ENCODE results near the gene GSTO1.

GSTO1 gene

DNA sequence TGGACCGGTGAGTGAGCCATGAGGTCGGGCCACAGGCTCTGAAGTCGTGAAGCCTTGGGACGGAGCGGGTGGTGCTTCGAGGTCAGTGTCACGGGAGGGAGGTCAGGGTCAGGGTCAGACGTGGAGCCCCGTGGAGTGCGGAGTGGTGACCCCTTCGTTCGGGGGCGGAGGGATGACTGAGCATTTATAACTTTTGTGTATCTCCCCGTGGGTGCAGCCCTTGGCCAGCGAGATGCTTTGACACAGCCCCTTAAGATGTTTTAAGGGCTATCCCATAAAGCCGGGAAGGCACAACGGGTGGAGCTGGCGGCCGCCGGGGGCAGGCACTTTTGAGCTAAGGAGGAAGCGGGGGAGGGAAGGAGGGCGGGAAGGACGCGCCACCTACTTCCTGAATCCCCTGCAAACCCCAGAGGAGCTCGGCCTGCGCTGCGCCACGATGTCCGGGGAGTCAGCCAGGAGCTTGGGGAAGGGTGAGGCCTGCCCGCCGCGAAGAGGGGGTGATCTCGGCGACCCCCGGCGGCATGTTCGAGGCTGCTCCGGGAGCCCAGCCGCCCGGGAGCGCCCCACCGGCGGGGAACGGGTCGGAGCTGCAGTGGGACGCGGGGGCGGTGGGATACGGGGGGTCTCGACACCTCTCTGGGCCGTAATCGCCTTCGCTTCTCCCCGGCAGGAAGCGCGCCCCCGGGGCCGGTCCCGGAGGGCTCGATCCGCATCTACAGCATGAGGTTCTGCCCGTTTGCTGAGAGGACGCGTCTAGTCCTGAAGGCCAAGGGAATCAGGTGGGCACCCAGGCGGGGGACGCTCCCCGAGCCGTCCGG lies at the start of gene GSTO1:
Gene GSTO1, plus strand, starts transcription at position 400 of the 818 bp plus-strand sequence. Its CDS starts 37 bp downstream, at position 437.
- Histone ChIP-seq H3K4me2 (ENCODE audit: low read length) (peak within 1 kb of the TSS; percentile 84), H3K9ac (ENCODE audit: low read length) (peak within 1 kb of the TSS; percentile 90), H3K9me3 (ENCODE audit: insufficient read depth, low read length) (no peaks in the 10 kb centered on the region), H4K20me1 (ENCODE audit: insufficient read depth, low read length) (no peaks in the 10 kb centered on the region), H3K27me3 (ENCODE audit: low read depth, low read length) (peaks cover 3% of the 10 kb centered on the region; the same call in 1 of the 2 replicates), H3K36me3 (replicated peaks; ENCODE audit: low read depth, low read length) (peaks cover 7% of the 10 kb centered on the region), H3K4me3 (ENCODE audit: low read length) (peak within 1 kb of the TSS; percentile 99), H3K27ac (ENCODE audit: low read length) (peak within 1 kb of the TSS; percentile 54), H3K79me2 (ENCODE audit: low read length) (peaks cover 30% of the 10 kb centered on the region), H2AFZ (ENCODE audit: low read depth, low read length) (peak within 1 kb of the TSS; percentile 72), H3K4me1 (ENCODE audit: low read length) (peaks cover 11% of the 10 kb centered on the region)
- TF ChIP-seq, protein P1, sequence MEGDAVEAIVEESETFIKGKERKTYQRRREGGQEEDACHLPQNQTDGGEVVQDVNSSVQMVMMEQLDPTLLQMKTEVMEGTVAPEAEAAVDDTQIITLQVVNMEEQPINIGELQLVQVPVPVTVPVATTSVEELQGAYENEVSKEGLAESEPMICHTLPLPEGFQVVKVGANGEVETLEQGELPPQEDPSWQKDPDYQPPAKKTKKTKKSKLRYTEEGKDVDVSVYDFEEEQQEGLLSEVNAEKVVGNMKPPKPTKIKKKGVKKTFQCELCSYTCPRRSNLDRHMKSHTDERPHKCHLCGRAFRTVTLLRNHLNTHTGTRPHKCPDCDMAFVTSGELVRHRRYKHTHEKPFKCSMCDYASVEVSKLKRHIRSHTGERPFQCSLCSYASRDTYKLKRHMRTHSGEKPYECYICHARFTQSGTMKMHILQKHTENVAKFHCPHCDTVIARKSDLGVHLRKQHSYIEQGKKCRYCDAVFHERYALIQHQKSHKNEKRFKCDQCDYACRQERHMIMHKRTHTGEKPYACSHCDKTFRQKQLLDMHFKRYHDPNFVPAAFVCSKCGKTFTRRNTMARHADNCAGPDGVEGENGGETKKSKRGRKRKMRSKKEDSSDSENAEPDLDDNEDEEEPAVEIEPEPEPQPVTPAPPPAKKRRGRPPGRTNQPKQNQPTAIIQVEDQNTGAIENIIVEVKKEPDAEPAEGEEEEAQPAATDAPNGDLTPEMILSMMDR (IDR thresholded peaks at IDR 0.05; ENCODE audit: low read depth, low read length): no peak
- TF ChIP-seq EZH2phosphoT487 (IDR thresholded peaks at IDR 0.05; ENCODE audit: low read depth): no peak

DNA sequence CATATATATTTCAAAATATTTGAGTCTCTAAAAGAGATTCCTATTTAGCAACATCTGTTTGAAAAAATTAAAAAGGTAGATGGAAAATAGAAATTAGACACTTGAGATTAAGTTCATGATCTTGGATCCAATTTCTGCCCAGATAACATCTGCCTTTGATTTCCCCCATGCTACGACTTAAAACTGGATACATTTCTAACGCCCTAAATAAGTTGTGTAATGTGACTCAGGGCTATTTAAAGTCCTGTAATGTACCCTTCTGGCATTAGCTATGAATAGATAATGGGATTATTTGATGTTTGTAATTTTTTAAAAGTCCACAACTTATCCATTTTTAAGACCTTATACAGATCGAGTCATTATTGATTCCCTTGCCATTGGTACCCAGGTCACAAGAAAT lies 46.0 kb upstream of the GSTO1 start:
- Histone ChIP-seq H3K9ac (ENCODE audit: low read length) (no peak overlapping the region), H3K79me2 (ENCODE audit: low read length) (no peaks in the 10 kb centered on the region), H3K4me1 (ENCODE audit: low read length) (peaks cover 3% of the 10 kb centered on the region; the same call in 1 of the 2 replicates), H3K27me3 (ENCODE audit: low read depth, low read length) (peaks cover 2% of the 10 kb centered on the region; the same call in 1 of the 2 replicates), H3K4me3 (ENCODE audit: low read length) (no peak overlapping the region), H3K9me3 (ENCODE audit: insufficient read depth, low read length) (no peaks in the 10 kb centered on the region), H3K27ac (ENCODE audit: low read length) (no peak overlapping the region), H3K36me3 (replicated peaks; ENCODE audit: low read depth, low read length) (no peaks in the 10 kb centered on the region), H4K20me1 (ENCODE audit: insufficient read depth, low read length) (no peaks in the 10 kb centered on the region), H2AFZ (ENCODE audit: low read depth, low read length) (no peak overlapping the region), H3K4me2 (ENCODE audit: low read length) (no peak overlapping the region)
- TF ChIP-seq, protein P1 (IDR thresholded peaks at IDR 0.05; ENCODE audit: low read depth, low read length): no peak
- TF ChIP-seq EZH2phosphoT487 (IDR thresholded peaks at IDR 0.05; ENCODE audit: low read depth): no peak

DNA sequence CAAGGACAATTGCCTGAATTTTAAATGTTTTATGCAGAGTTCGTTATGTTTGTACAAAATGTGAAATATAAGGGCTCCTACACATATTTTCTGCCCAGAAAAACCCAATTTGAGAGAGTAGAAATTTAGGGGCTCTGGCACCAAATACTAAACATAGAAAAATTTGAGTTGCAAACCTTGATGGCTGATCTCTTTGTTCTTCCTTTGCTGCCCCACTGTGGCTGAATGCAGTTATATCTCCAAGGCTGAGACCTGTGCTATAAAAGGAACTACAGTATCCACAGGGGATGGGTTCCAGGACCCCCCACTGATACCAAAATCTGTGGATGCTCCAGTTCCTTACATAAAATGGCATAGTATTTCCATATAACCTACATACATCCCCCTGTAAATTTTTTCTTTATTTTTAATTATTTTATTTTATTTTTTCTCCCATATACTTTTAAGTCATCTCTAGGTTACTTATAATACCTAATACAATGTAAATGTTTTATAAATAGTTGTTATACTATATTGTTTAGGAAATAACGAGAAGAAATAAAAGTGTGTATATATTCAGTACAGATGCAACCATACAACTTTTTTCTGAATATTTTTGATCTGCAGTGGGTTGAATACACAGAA lies 45.0 kb upstream of the GSTO1 start:
- Histone ChIP-seq H3K9ac (ENCODE audit: low read length) (no peak overlapping the region), H3K79me2 (ENCODE audit: low read length) (no peaks in the 10 kb centered on the region), H3K4me2 (ENCODE audit: low read length) (no peak overlapping the region), H3K27ac (ENCODE audit: low read length) (no peak overlapping the region), H3K36me3 (replicated peaks; ENCODE audit: low read depth, low read length) (no peaks in the 10 kb centered on the region), H3K4me1 (ENCODE audit: low read length) (peaks cover 3% of the 10 kb centered on the region; the same call in 1 of the 2 replicates), H3K27me3 (ENCODE audit: low read depth, low read length) (peaks cover 2% of the 10 kb centered on the region), H2AFZ (ENCODE audit: low read depth, low read length) (no peak overlapping the region), H3K4me3 (ENCODE audit: low read length) (no peak overlapping the region), H4K20me1 (ENCODE audit: insufficient read depth, low read length) (no peaks in the 10 kb centered on the region), H3K9me3 (ENCODE audit: insufficient read depth, low read length) (no peaks in the 10 kb centered on the region)
- TF ChIP-seq, protein P1 (IDR thresholded peaks at IDR 0.05; ENCODE audit: low read depth, low read length): peak; percentile 51
- TF ChIP-seq EZH2phosphoT487 (IDR thresholded peaks at IDR 0.05; ENCODE audit: low read depth): no peak

DNA sequence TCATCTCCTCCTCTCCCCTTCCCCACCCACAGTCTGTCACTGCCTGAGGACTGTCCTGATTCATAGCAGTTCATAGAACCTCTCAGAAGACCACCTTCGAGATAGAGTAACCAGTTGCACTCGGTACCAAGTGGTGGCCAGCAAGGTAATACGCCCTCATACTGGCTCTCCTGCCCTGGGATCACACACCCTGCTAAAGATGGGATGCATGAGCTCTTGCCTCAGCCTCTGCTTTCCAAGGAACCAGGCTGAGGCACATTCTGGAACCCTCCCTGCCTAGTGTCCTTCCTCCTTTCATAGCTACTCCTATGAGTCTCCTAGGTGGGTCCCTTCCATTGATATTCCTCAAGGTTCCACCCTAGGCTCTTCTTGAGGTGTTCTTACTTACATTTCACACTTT lies 38.1 kb upstream of the GSTO1 start:
- H4K20me1 ChIP-seq (ENCODE audit: insufficient read depth, low read length): no peaks in the 10 kb centered on the region
- no peak for TF ChIP-seq EZH2phosphoT487 (IDR thresholded peaks at IDR 0.05; ENCODE audit: low read depth)
- TF ChIP-seq, protein P1 (IDR thresholded peaks at IDR 0.05; ENCODE audit: low read depth, low read length): no peak

More for the DNA sequence above, 38.1 kb upstream of the GSTO1 start:
- no peaks in the 10 kb centered on the region for H3K4me1 ChIP-seq (ENCODE audit: low read length)
- no peaks in the 10 kb centered on the region for H3K9me3 ChIP-seq (ENCODE audit: insufficient read depth, low read length)
- H3K27me3 ChIP-seq (ENCODE audit: low read depth, low read length): no peaks in the 10 kb centered on the region; the same call in 1 of the 2 replicates
- no peak overlapping the region for H3K9ac ChIP-seq (ENCODE audit: low read length)
- no peak overlapping the region for H3K4me2 ChIP-seq (ENCODE audit: low read length)
- no peaks in the 10 kb centered on the region for H3K36me3 ChIP-seq (replicated peaks; ENCODE audit: low read depth, low read length)
- no peak overlapping the region for H2AFZ ChIP-seq (ENCODE audit: low read depth, low read length)
- H3K79me2 ChIP-seq (ENCODE audit: low read length): no peaks in the 10 kb centered on the region
- H3K4me3 ChIP-seq (ENCODE audit: low read length): no peak overlapping the region
- H3K27ac ChIP-seq (ENCODE audit: low read length): no peak overlapping the region

All from OCI-LY3 (cell line).